Vagina (tissue), 2 donors: ENCODE results near the gene NHERF1. TPM values are rescaled to one million over a fixed set of nuclear protein-coding genes. Genes with fewer than 3 reads are reported as not detected.

ENCODE experiments used
- DNase-seq, 2 donors: peaks; one replicate each; pipeline ENCODE4 v3.0.0-alpha.2; 2017; ENCODE audit errors: extremely low spot score in 2 of 2
- H3K27ac ChIP-seq: fragments of 200-600 bp; sonication (generic); one replicate; pipeline ENCODE4 v1.5.1; 2019
- H3K27me3 ChIP-seq: fragments of 200-600 bp; sonication (generic); one replicate; pipeline ENCODE4 v1.5.1; 2019
- H3K36me3 ChIP-seq, 2 donors: fragments of 200-600 bp; sonication (generic); one replicate each; pipeline ENCODE4 v1.5.1; 2017 to 2019
- H3K4me1 ChIP-seq: fragments of 200-600 bp; sonication (generic); one replicate; pipeline ENCODE4 v1.5.1; 2019
- H3K4me3 ChIP-seq, 2 donors: fragments of 200-600 bp; sonication (generic); 1 replicate in 1 of 2; 2 replicates in 1 of 2; pipeline ENCODE4 v1.5.1; 2016 to 2019
- H3K9me3 ChIP-seq: fragments of 200-600 bp; sonication (generic); one replicate; pipeline ENCODE4 v1.5.1; 2019
- CTCF ChIP-seq, 3 experiments: fragments of 450-650 bp in 2 of 3; fragments of 200-600 bp in 1 of 3; sonication (generic) in 1 of 3; IDR thresholded peaks; one replicate each; pipeline ENCODE4 v1.5.1; 2017 to 2019; ENCODE audit warnings: antibody characterized with exemption in 3 of 3, mild to moderate bottlenecking in 2 of 3, moderate library complexity in 2 of 3
- POLR2A ChIP-seq, 2 donors: fragments of 450-650 bp; IDR thresholded peaks; one replicate each; pipeline ENCODE4 v1.6.1; 2017; ENCODE audit warnings: antibody characterized with exemption in 2 of 2, mild to moderate bottlenecking in 2 of 2, moderate library complexity in 2 of 2
- POLR2AphosphoS5 ChIP-seq, 2 donors: sonication (generic); formaldehyde crosslinking; IDR thresholded peaks; one replicate each; pipeline ENCODE4 v1.9.0; 2017; ENCODE audit warnings: antibody characterized with exemption in 2 of 2, mild to moderate bottlenecking in 2 of 2, low read depth in 1 of 2; ENCODE audit not compliant: insufficient read depth in 1 of 2
- intact Hi-C: fragments of 100-400 bp; cut with DNase I; formaldehyde crosslinking; loops from one replicate; pipeline ENCODE4 v1.15.1; 2023
- total RNA-seq: library from RNA; depleted of rRNA; stranded (reverse); fragments of >200 nt; gene quantifications from one replicate; pipeline ENCODE4 v1.2.3, GENCODE V29; 2016

The NHERF1 gene
- total RNA-seq, 1 donor from 2014 or later, result 57.2 TPM

GRCh38 chr17:74720506-74720905 lies 27.9 kb upstream of the NHERF1 start:
- Histone ChIP-seq H3K9me3 (no peaks in the 10 kb centered on the region), H3K4me1 (no peaks in the 10 kb centered on the region), H3K27ac (no peak overlapping the region), H3K4me3 (no peak overlapping the region), H3K27me3 (no peaks in the 10 kb centered on the region), H3K36me3 (no peaks in the 10 kb centered on the region)
- DNase-seq, result no peak
- no peak for TF ChIP-seq CTCF (IDR thresholded peaks at IDR 0.05)
- TF ChIP-seq POLR2A (IDR thresholded peaks at IDR 0.05), result no peak
- no peak for TF ChIP-seq POLR2AphosphoS5 (IDR thresholded peaks at IDR 0.05; ENCODE audit: insufficient read depth in 1 of 2, low read depth in 1 of 2)
- intact Hi-C loops, result no loop called here

GRCh38 chr17:74722782-74723181 lies 25.6 kb upstream of the NHERF1 start:
- Histone ChIP-seq H3K4me3 (no peak overlapping the region), H3K27me3 (no peaks in the 10 kb centered on the region), H3K9me3 (no peaks in the 10 kb centered on the region), H3K4me1 (no peaks in the 10 kb centered on the region), H3K36me3 (no peaks in the 10 kb centered on the region), H3K27ac (no peak overlapping the region)
- intact Hi-C loops, result no loop called here
- TF ChIP-seq POLR2A (IDR thresholded peaks at IDR 0.05), result no peak
- TF ChIP-seq CTCF (IDR thresholded peaks at IDR 0.05), result no peak
- TF ChIP-seq POLR2AphosphoS5 (IDR thresholded peaks at IDR 0.05; ENCODE audit: insufficient read depth in 1 of 2, low read depth in 1 of 2), result no peak
- DNase-seq, result no peak

- DNase-seq, result no peak
- no peaks in the 10 kb centered on the region for H3K36me3 ChIP-seq
- H3K4me1 ChIP-seq, result no peaks in the 10 kb centered on the region
- H3K27ac ChIP-seq, result no peak overlapping the region
- H3K27me3 ChIP-seq, result no peaks in the 10 kb centered on the region
- no peak overlapping the region for H3K4me3 ChIP-seq
- intact Hi-C loops, result no loop called here
- no peak for TF ChIP-seq CTCF (IDR thresholded peaks at IDR 0.05)
- TF ChIP-seq POLR2A (IDR thresholded peaks at IDR 0.05), result no peak
- no peak for TF ChIP-seq POLR2AphosphoS5 (IDR thresholded peaks at IDR 0.05; ENCODE audit: insufficient read depth in 1 of 2, low read depth in 1 of 2)
- H3K9me3 ChIP-seq, result no peaks in the 10 kb centered on the region
Observed at GRCh38 chr17:74723891-74724290, 24.5 kb upstream of the NHERF1 start.

- no peaks in the 10 kb centered on the region for H3K4me1 ChIP-seq
- no peaks in the 10 kb centered on the region for H3K9me3 ChIP-seq
- no peak for DNase-seq
- no peak overlapping the region for H3K27ac ChIP-seq
- no peak for TF ChIP-seq POLR2A (IDR thresholded peaks at IDR 0.05)
- TF ChIP-seq POLR2AphosphoS5 (IDR thresholded peaks at IDR 0.05; ENCODE audit: insufficient read depth in 1 of 2, low read depth in 1 of 2), result no peak
- no peaks in the 10 kb centered on the region for H3K27me3 ChIP-seq
- no peak overlapping the region for H3K4me3 ChIP-seq
- intact Hi-C loops, result no loop called here
- no peaks in the 10 kb centered on the region for H3K36me3 ChIP-seq
Observed at GRCh38 chr17:74725111-74725510, 23.3 kb upstream of the NHERF1 start.

- no peak for DNase-seq
- peaks cover 4% of the 10 kb centered on the region for H3K27me3 ChIP-seq
- H3K4me3 ChIP-seq, result no peak overlapping the region
- H3K4me1 ChIP-seq, result no peaks in the 10 kb centered on the region
- intact Hi-C loops, result no loop called here
- H3K36me3 ChIP-seq, result no peaks in the 10 kb centered on the region
- no peak overlapping the region for H3K27ac ChIP-seq
- no peaks in the 10 kb centered on the region for H3K9me3 ChIP-seq
- TF ChIP-seq POLR2A (IDR thresholded peaks at IDR 0.05), result no peak
- TF ChIP-seq POLR2AphosphoS5 (IDR thresholded peaks at IDR 0.05; ENCODE audit: insufficient read depth in 1 of 2, low read depth in 1 of 2), result no peak
- no peak for TF ChIP-seq CTCF (IDR thresholded peaks at IDR 0.05)
Observed at GRCh38 chr17:74728033-74728701, 20.3 kb upstream of the NHERF1 start.
